ENCODE measurements around the gene DOLPP1. TPM values are rescaled to one million over a fixed set of nuclear protein-coding genes. Genes with fewer than 3 reads are reported as not detected.

The DOLPP1 gene
- total and polyA plus RNA-seq, 2 of the 13 experiments (the other 11 are each of a cell fraction or from before 2014, with no cell fraction given): 21.0 to 34.1 TPM

DNA sequence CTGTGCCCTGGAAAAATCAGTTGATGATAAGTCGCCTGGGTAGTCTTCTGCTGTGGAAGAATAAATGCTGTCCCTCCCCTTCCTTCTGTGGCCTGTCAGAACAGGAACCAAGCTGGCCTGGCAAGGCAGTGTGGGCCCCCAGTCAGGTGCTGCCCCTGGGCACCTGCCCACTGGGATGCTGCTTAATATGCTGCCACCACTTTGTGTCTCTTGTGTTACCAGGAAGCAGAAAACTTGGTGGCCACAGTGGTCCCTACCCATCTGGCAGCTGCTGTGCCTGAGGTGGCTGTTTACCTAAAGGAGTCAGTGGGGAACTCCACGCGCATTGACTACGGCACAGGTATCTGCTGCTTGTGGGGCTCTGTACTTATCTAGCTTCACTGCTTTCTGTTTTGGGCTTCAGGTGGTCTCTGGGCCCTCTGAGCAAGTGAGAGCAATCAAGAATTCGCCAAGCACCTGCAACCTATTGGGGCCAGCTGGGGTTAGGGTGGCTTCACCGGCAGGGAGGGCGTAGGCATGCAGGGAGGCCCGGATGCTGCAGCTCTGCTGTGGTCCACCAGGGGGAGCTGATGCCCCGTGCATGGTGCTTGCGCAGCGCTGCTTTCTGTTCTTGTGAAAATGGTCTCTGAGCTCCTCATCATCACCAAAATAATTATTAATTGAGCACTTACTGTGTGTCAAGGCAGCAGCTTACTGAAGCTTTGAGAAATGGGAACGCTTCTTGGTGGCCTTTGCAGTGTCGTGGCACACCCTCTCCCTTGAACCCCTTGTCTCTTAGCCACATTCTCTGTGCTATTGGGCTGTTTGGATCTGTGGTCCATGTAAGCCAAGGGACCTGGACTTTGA lies 50.6 kb downstream of the DOLPP1 start (continued):
- peak; percentile 90; the same call in 1 of the 2 replicates for TF ChIP-seq ZNF768 (CRISPR knock-in tag; IDR thresholded peaks at IDR 0.05)
- TF ChIP-seq CEBPG (CRISPR knock-in tag; IDR thresholded peaks at IDR 0.05): 0 out of 2 replicates have a peak, but pooled peaks have one; percentile 34
- peak; percentile 46 for TF ChIP-seq SMC3 (IDR thresholded peaks at IDR 0.05; ENCODE audit: low read length)
- no peak for TF ChIP-seq MIER2 (CRISPR knock-in tag; IDR thresholded peaks at IDR 0.05)
- peak; percentile 27; the same call in 1 of the 2 replicates for TF ChIP-seq MYC (CRISPR knock-in tag; IDR thresholded peaks at IDR 0.05; ENCODE audit: borderline replicate concordance)
- TF ChIP-seq ZMYM4 (CRISPR knock-in tag; IDR thresholded peaks at IDR 0.05): peak; percentile 22; the same call in 1 of the 2 replicates
- TF ChIP-seq, protein P1, sequence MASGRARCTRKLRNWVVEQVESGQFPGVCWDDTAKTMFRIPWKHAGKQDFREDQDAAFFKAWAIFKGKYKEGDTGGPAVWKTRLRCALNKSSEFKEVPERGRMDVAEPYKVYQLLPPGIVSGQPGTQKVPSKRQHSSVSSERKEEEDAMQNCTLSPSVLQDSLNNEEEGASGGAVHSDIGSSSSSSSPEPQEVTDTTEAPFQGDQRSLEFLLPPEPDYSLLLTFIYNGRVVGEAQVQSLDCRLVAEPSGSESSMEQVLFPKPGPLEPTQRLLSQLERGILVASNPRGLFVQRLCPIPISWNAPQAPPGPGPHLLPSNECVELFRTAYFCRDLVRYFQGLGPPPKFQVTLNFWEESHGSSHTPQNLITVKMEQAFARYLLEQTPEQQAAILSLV (CRISPR knock-in tag; IDR thresholded peaks at IDR 0.05; ENCODE audit: borderline replicate concordance): 0 out of 2 replicates have a peak, but pooled peaks have one; percentile 58
- no peak for TF ChIP-seq ZNF484 (CRISPR knock-in tag; IDR thresholded peaks at IDR 0.05; ENCODE audit: borderline replicate concordance, low read depth)

DNA sequence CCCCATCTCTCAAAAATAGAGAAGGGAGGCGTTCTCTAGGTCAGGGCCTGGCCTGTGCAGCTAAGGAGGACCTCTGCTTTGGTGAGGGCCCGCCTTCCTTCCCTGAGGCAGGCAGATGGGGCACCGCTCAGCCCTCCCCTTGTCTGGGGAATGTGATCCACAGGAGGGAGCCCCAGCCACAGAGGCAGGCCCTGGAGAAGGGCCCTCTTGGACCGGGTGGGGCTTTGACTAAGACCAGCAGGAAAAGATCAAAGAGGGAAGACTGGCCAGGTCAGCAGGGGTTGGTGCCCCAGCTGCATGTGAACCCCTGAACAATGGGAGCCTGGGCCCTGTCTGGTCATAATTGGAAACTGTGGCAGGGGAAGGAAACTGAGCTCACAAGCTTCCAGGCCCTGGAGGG lies 52.2 kb downstream of the DOLPP1 start:
- in situ Hi-C loops (cut with HindIII; ENCODE audit: extremely low pct_ligation_motif_present, low pct_unique_long_range_greater_than_20kb) (no loop called here), intact Hi-C loops (cut with micrococcal nuclease; ENCODE audit: unreplicated experiment) (no loop called here)
- H3K4me1 ChIP-seq (ENCODE audit: insufficient read depth, low read length): no peaks in the 10 kb centered on the region
- H2AFZ ChIP-seq (ENCODE audit: low read length): no peak overlapping the region
- no peak overlapping the region for H3K4me3 ChIP-seq (replicated peaks in 1 of 3; ENCODE audit: insufficient read depth in 1 of 3, low read depth in 2 of 3, low read length in 3 of 3)
- WGBS (ENCODE audit: low lambda C conversion rate): 100% methylated on average over 1 of the region's 4 CpGs
- no peaks in the 10 kb centered on the region for H4K20me1 ChIP-seq (ENCODE audit: insufficient read depth, low read length)
- TF ChIP-seq CREB1 (IDR thresholded peaks at IDR 0.05) (no peak), CREB1 (CRISPR knock-in tag; IDR thresholded peaks at IDR 0.05) (no peak), ZNF792 (CRISPR knock-in tag; IDR thresholded peaks at IDR 0.05) (no peak)
- TF ChIP-seq, protein P2, sequence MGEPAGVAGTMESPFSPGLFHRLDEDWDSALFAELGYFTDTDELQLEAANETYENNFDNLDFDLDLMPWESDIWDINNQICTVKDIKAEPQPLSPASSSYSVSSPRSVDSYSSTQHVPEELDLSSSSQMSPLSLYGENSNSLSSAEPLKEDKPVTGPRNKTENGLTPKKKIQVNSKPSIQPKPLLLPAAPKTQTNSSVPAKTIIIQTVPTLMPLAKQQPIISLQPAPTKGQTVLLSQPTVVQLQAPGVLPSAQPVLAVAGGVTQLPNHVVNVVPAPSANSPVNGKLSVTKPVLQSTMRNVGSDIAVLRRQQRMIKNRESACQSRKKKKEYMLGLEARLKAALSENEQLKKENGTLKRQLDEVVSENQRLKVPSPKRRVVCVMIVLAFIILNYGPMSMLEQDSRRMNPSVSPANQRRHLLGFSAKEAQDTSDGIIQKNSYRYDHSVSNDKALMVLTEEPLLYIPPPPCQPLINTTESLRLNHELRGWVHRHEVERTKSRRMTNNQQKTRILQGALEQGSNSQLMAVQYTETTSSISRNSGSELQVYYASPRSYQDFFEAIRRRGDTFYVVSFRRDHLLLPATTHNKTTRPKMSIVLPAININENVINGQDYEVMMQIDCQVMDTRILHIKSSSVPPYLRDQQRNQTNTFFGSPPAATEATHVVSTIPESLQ (CRISPR knock-in tag; conservative IDR thresholded peaks at IDR 0.05): no peak
- TF ChIP-seq, protein P3, sequence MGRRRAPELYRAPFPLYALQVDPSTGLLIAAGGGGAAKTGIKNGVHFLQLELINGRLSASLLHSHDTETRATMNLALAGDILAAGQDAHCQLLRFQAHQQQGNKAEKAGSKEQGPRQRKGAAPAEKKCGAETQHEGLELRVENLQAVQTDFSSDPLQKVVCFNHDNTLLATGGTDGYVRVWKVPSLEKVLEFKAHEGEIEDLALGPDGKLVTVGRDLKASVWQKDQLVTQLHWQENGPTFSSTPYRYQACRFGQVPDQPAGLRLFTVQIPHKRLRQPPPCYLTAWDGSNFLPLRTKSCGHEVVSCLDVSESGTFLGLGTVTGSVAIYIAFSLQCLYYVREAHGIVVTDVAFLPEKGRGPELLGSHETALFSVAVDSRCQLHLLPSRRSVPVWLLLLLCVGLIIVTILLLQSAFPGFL (CRISPR knock-in tag; IDR thresholded peaks at IDR 0.05): no peak
- no peaks in the 10 kb centered on the region for H3K27me3 ChIP-seq (ENCODE audit: control insufficient read depth in 1 of 2, insufficient read depth in 2 of 2, low read length in 2 of 2)
- DNase-seq (ENCODE audit: low spot score): no peak
- no peaks in the 10 kb centered on the region for H3K79me2 ChIP-seq (ENCODE audit: insufficient read depth, low read length)
- no TSS peak for BruUV-seq (replicated peaks)
- ATAC-seq: no peak
- ChIA-PET CTCF (ENCODE audit: low intra/inter-chr PET ratio, low total read pairs) (no interaction called here), POLR2A (no interaction called here)
- no peaks in the 10 kb centered on the region for H3K9me3 ChIP-seq (ENCODE audit: low read length)
- no peak overlapping the region for H3K27ac ChIP-seq (ENCODE audit: extremely low read length, insufficient read depth, low read length)
- H3K36me3 ChIP-seq (replicated peaks in 1 of 2; ENCODE audit: control insufficient read depth in 1 of 2, insufficient read depth in 2 of 2, low read length in 2 of 2): peaks cover 22 to 75% of the 10 kb centered on the region in 2 experiments
- no peak overlapping the region for H3K4me2 ChIP-seq (ENCODE audit: low read depth, low read length)
- no peak for FAIRE-seq
- H3K9ac ChIP-seq (ENCODE audit: insufficient read depth, low read depth, low read length): no peak overlapping the region

All from HepG2 (cell line).